Panc1 (cell line): ENCODE data around the gene ANP32B. TPM values are rescaled to one million over a fixed set of nuclear protein-coding genes. Genes with fewer than 3 reads are reported as not detected.
A peak's percentile ranks its signal among the peaks of the same experiment; 100 is the strongest.

Experiments
- ATAC-seq: fragments of 200-7000 bp; cut with Tn5 transposase; 2 replicates; pipeline ENCODE4 v1.9.1; 2020; ENCODE audit warnings: mild to moderate bottlenecking, moderate library complexity
- BruUV-seq: library from RNA; stranded (reverse); fragments of 400-500 nt; replicated peaks from 2 replicates; lab custom pipeline; 2021; lab: Mats Ljungman, UMichigan
- CTCF ChIA-PET: fragments of 300-600 bp; sonication (Branson Sonifier 250); formaldehyde crosslinking; loops from one replicate; lab custom pipeline; 2022; ENCODE audit warnings: antibody characterized with exemption; lab: Charles Lee
- POLR2A ChIA-PET: fragments of 300-600 bp; sonication (Branson Sonifier 250); formaldehyde crosslinking; loops from one replicate; lab custom pipeline; 2022; ENCODE audit warnings: antibody characterized with exemption; lab: Charles Lee
- DNase-seq: peaks from one replicate; pipeline ENCODE4 v3.0.0-alpha.2; 2010; ENCODE audit warnings: low read depth, low spot score
- H3K27ac ChIP-seq: 2 replicates; pipeline ENCODE4 v1.5.1; 2011; ENCODE audit warnings: mild to moderate bottlenecking, low read length, inconsistent platforms
- H3K27me3 ChIP-seq: fragments of 200-500 bp; sonication (Bioruptor generic); 2 replicates; pipeline ENCODE4 v1.6.0; 2014; ENCODE audit warnings: low read length, inconsistent platforms; ENCODE audit not compliant: control insufficient read depth, insufficient read depth
- H3K36me3 ChIP-seq: fragments of 200-500 bp; sonication (Bioruptor generic); 2 replicates; pipeline ENCODE4 v1.5.1; 2014; ENCODE audit warnings: inconsistent platforms, mild to moderate bottlenecking, low read length, moderate library complexity; ENCODE audit not compliant: control insufficient read depth, insufficient read depth
- H3K4me1 ChIP-seq: 2 replicates; pipeline ENCODE4 v1.5.1; 2011; ENCODE audit warnings: inconsistent platforms, mild to moderate bottlenecking, low read length, moderate library complexity; ENCODE audit not compliant: control insufficient read depth, insufficient read depth
- H3K4me3 ChIP-seq, 2 experiments: 2 replicates each; pipeline ENCODE4 v1.5.1; 2011 to 2012; ENCODE audit warnings: low read depth in 2 of 2, low read length in 2 of 2, mild to moderate bottlenecking in 2 of 2, inconsistent platforms in 1 of 2, moderate library complexity in 1 of 2
- H3K9me3 ChIP-seq: fragments of 200-500 bp; sonication (Bioruptor generic); 2 replicates; pipeline ENCODE4 v1.5.1; 2014; ENCODE audit warnings: low read depth, mild to moderate bottlenecking, inconsistent platforms, low read length, moderate library complexity; ENCODE audit not compliant: control insufficient read depth, insufficient read depth
- POLR2AphosphoS5 ChIP-seq: IDR thresholded peaks from 2 replicates; pipeline ENCODE4 v1.6.1; 2012; ENCODE audit warnings: mild to moderate bottlenecking, low read depth, low read length, moderate library complexity
- SIN3A ChIP-seq: IDR thresholded peaks from 2 replicates; pipeline ENCODE4 v1.6.1; 2012; ENCODE audit warnings: low read depth, mild to moderate bottlenecking, low read length, moderate library complexity, borderline replicate concordance; ENCODE audit not compliant: insufficient read depth
- TCF7L2 ChIP-seq: IDR thresholded peaks from 2 replicates; pipeline ENCODE4 v1.6.1; 2011; ENCODE audit warnings: mild to moderate bottlenecking, low read depth, low read length, inconsistent platforms
- in situ Hi-C: cut with HindIII; loops from 2 replicates; pipeline ENCODE4 v1.10.0; 2016; ENCODE audit warnings: low sequenced_read_pairs, low pct_unique_long_range_greater_than_20kb
- intact Hi-C: fragments of 100-400 bp; cut with micrococcal nuclease; formaldehyde crosslinking; loops from one replicate; pipeline ENCODE4 v1.10.0; 2022; ENCODE audit not compliant: unreplicated experiment
- total RNA-seq: library from RNA; stranded (reverse); gene quantifications from one replicate; pipeline ENCODE4 v1.2.1, GENCODE V29; 2021; ENCODE audit not compliant: unreplicated experiment
- TF ChIP-seq, protein P1 (sequence below), 2 experiments: IDR thresholded peaks; 2 replicates each; pipeline ENCODE4 v1.6.1; 2011 to 2012; ENCODE audit warnings: low read depth in 2 of 2, control low read depth in 1 of 2, low read length in 1 of 2, mild to moderate bottlenecking in 1 of 2, moderate library complexity in 1 of 2; ENCODE audit not compliant: insufficient read depth in 1 of 2
- TF ChIP-seq, protein P2 (sequence below): fragments of 450-650 bp; IDR thresholded peaks from 2 replicates; pipeline ENCODE4 v1.5.1; 2017; ENCODE audit warnings: mild to moderate bottlenecking

ANP32B gene
- total RNA-seq, 1 experiment from 2014 or later = 109 TPM

DNA sequence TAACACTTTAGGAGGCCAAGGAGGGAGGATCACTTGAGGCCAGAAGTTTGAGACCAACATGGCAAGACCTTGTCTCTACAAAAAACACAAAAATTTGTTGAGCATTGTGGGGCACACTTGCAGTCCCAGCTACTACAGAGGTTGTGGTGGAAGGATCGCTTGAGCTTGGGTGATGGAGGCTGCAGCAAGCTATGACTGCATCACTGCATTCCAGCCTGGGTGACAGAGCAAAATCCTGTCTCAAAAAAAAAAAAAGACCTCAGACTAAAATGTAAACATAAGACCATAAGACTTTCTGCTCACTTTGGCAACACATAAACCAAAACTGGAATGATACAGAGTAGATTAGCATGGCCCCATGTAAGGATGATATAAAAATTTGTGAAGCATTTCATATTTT is 48.8 kb downstream of the ANP32B start:
- H3K36me3 ChIP-seq = no peaks in the 10 kb centered on the region
- H3K9me3 ChIP-seq = no peaks in the 10 kb centered on the region
- DNase-seq (no peak), ATAC-seq (no peak)
- ChIA-PET CTCF (interaction anchor here (0.6 kb wide), 1 partner anchor 90 kb away, joined by 3 read pairs; no protein-coding TSS in a partner anchor), POLR2A (interaction anchor here (0.6 kb wide), 1 partner anchor 187 kb away, joined by 4 read pairs; no protein-coding TSS in a partner anchor)
- in situ Hi-C loops (no loop called here), intact Hi-C loops (loop anchor here (10.0 kb wide), 1 partner anchor 107 kb away; the partner anchor contains the start of gene TRMO)
- H3K4me1 ChIP-seq = no peaks in the 10 kb centered on the region
- no TSS peak for BruUV-seq
- no peak for TF ChIP-seq TCF7L2
- TF ChIP-seq, protein P1, sequence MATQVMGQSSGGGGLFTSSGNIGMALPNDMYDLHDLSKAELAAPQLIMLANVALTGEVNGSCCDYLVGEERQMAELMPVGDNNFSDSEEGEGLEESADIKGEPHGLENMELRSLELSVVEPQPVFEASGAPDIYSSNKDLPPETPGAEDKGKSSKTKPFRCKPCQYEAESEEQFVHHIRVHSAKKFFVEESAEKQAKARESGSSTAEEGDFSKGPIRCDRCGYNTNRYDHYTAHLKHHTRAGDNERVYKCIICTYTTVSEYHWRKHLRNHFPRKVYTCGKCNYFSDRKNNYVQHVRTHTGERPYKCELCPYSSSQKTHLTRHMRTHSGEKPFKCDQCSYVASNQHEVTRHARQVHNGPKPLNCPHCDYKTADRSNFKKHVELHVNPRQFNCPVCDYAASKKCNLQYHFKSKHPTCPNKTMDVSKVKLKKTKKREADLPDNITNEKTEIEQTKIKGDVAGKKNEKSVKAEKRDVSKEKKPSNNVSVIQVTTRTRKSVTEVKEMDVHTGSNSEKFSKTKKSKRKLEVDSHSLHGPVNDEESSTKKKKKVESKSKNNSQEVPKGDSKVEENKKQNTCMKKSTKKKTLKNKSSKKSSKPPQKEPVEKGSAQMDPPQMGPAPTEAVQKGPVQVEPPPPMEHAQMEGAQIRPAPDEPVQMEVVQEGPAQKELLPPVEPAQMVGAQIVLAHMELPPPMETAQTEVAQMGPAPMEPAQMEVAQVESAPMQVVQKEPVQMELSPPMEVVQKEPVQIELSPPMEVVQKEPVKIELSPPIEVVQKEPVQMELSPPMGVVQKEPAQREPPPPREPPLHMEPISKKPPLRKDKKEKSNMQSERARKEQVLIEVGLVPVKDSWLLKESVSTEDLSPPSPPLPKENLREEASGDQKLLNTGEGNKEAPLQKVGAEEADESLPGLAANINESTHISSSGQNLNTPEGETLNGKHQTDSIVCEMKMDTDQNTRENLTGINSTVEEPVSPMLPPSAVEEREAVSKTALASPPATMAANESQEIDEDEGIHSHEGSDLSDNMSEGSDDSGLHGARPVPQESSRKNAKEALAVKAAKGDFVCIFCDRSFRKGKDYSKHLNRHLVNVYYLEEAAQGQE (IDR thresholded peaks at IDR 0.05; ENCODE audit: insufficient read depth in 1 of 2, low read depth in 2 of 2, low read length in 1 of 2) = no peak
- TF ChIP-seq POLR2AphosphoS5 = no peak
- TF ChIP-seq, protein P2, sequence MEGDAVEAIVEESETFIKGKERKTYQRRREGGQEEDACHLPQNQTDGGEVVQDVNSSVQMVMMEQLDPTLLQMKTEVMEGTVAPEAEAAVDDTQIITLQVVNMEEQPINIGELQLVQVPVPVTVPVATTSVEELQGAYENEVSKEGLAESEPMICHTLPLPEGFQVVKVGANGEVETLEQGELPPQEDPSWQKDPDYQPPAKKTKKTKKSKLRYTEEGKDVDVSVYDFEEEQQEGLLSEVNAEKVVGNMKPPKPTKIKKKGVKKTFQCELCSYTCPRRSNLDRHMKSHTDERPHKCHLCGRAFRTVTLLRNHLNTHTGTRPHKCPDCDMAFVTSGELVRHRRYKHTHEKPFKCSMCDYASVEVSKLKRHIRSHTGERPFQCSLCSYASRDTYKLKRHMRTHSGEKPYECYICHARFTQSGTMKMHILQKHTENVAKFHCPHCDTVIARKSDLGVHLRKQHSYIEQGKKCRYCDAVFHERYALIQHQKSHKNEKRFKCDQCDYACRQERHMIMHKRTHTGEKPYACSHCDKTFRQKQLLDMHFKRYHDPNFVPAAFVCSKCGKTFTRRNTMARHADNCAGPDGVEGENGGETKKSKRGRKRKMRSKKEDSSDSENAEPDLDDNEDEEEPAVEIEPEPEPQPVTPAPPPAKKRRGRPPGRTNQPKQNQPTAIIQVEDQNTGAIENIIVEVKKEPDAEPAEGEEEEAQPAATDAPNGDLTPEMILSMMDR = no peak
- no peak for TF ChIP-seq SIN3A
- no peak overlapping the region for H3K27ac ChIP-seq
- no peaks in the 10 kb centered on the region for H3K27me3 ChIP-seq
- H3K4me3 ChIP-seq = no peak overlapping the region

DNA sequence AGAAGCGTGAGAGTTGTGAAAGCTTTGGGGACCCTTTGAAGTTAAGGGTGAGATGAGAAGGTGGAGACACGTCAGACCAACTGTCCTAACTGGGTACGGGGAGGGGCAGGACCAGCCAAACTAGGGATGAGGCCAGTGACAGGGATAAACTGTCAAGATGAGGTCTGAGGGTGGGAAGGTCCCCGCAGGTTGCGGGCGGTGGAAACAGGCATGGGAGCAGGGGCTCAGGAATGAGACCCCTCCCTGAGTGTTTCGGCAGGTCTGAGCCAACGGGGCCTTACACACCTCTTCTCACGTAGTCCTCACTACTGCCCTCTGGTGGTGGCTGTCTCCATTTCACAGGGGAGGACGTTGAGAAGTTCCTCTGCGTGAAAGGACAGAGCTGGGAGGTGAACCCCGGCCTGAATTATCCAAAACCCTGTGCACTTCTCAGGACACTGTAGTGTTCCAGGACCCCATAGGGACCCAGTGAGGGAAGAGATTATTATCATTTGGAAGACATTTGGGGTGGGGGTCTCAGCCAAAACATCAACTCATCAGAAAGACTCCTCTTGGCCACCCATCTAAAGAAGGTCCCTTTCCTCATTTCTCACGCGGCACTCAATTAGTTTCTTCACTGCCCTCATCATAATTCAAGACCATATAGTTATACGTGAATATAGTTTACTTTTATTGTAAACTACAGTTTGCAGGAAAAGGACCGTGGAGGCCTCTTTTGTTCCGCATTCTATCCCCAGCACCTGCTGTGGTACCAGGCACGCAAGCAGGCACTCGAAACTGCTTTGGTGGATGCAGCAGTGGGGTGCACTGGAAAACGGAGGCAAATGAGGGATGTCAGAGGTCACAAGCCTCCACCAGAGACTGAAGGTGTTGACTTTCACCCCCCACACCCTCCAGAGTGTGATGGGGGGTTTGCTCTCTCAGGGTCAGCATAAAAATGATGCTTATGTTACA is 51.7 kb downstream of the ANP32B start:
- Histone ChIP-seq H3K27me3 (no peaks in the 10 kb centered on the region), H3K36me3 (no peaks in the 10 kb centered on the region), H3K27ac (no peak overlapping the region), H3K4me1 (no peaks in the 10 kb centered on the region), H3K4me3 (no peak overlapping the region), H3K9me3 (no peaks in the 10 kb centered on the region)
- ATAC-seq (peak; percentile 94), DNase-seq (peak; percentile 27)
- intact Hi-C loops (loop anchor here (10.0 kb wide), 1 partner anchor 110 kb away; the partner anchor contains the start of gene TRMO), in situ Hi-C loops (no loop called here)
- POLR2A ChIA-PET = no interaction called here
- CTCF ChIA-PET = interaction anchor here (1.3 kb wide), 1 partner anchor 111 kb away, joined by 4 read pairs; no protein-coding TSS in a partner anchor
- no TSS peak for BruUV-seq
- TF ChIP-seq TCF7L2 = no peak
- TF ChIP-seq, protein P2 = peak; percentile 82
